IPS DF 6.9 (cell line): Measurements from ENCODE around the gene CHMP3.
"Not testable (repeated sequence)": the region's sequence is repeated elsewhere in the genome, so short reads cannot be mapped to it uniquely, and the experiment has no call there.

Source experiments
- DNase-seq: peaks from one replicate; pipeline ENCODE4 v3.0.0-alpha.2; 2013; ENCODE audit warnings: low read depth, low spot score
- H3K27ac ChIP-seq: one replicate; pipeline ENCODE4 v1.5.1; 2013; ENCODE audit warnings: low read length, control low read depth
- H3K27me3 ChIP-seq: 2 replicates; pipeline ENCODE4 v1.6.1; 2013; ENCODE audit warnings: mild to moderate bottlenecking, low read length; ENCODE audit not compliant: control insufficient read depth, insufficient read depth
- H3K36me3 ChIP-seq: 2 replicates; pipeline ENCODE4 v1.6.1; 2013; ENCODE audit warnings: low read length; ENCODE audit not compliant: control insufficient read depth, insufficient read depth
- H3K4me1 ChIP-seq: 2 replicates; pipeline ENCODE4 v1.6.1; 2013; ENCODE audit warnings: low read length; ENCODE audit not compliant: control insufficient read depth, insufficient read depth
- H3K4me3 ChIP-seq: 2 replicates; pipeline ENCODE4 v1.5.1; 2013; ENCODE audit warnings: mild to moderate bottlenecking, low read length
- H3K9me3 ChIP-seq: 2 replicates; pipeline ENCODE4 v1.6.1; 2013; ENCODE audit warnings: low read length, inconsistent platforms; ENCODE audit not compliant: control insufficient read depth, insufficient read depth
- WGBS: extraction: QIAGEN DNeasy Blood & Tissue Kit; methylation state at CpG from one replicate; pipeline ENCODE4 v1.1.7; 2013; ENCODE audit warnings: mixed read lengths, missing lambda C conversion rate; ENCODE audit not compliant: insufficient read length, insufficient coverage; 5-methylcytosine and 5-hydroxymethylcytosine counted together

CHMP3 gene

GRCh38 chr2:86512034-86512433 lies 51.2 kb downstream of the CHMP3 start:
- Histone ChIP-seq H3K4me3 (no peak overlapping the region), H3K27me3 (no peaks in the 10 kb centered on the region), H3K4me1 (no peaks in the 10 kb centered on the region), H3K9me3 (no peaks in the 10 kb centered on the region), H3K36me3 (no peaks in the 10 kb centered on the region), H3K27ac (no peak overlapping the region)
- WGBS: no CpG with 5 or more reads among the region's 4 CpGs
- DNase-seq: no peak

GRCh38 chr2:86510436-86510933 lies 52.8 kb downstream of the CHMP3 start:
- no CpG with 5 or more reads among the region's 4 CpGs for WGBS
- H3K36me3 ChIP-seq: no peaks in the 10 kb centered on the region
- H3K9me3 ChIP-seq: no peaks in the 10 kb centered on the region
- no peak overlapping the region for H3K4me3 ChIP-seq
- no peak for DNase-seq
- H3K27ac ChIP-seq: no peak overlapping the region
- no peaks in the 10 kb centered on the region for H3K27me3 ChIP-seq
- H3K4me1 ChIP-seq: no peaks in the 10 kb centered on the region

GRCh38 chr2:86507600-86507999 lies 55.6 kb downstream of the CHMP3 start:
- H3K27me3 ChIP-seq: no peaks in the 10 kb centered on the region
- no CpG with 5 or more reads among the region's 7 CpGs for WGBS
- H3K27ac ChIP-seq: no peak overlapping the region
- no peak overlapping the region for H3K4me3 ChIP-seq
- DNase-seq: no peak
- no peaks in the 10 kb centered on the region for H3K36me3 ChIP-seq
- H3K4me1 ChIP-seq: no peaks in the 10 kb centered on the region
- no peaks in the 10 kb centered on the region for H3K9me3 ChIP-seq

GRCh38 chr2:86500325-86501083 lies 62.7 kb downstream of the CHMP3 start:
- Histone ChIP-seq H3K36me3 (peaks cover 4% of the 10 kb centered on the region; the same call in 1 of the 2 replicates), H3K27me3 (no peaks in the 10 kb centered on the region), H3K9me3 (peaks cover 3% of the 10 kb centered on the region; the same call in 1 of the 2 replicates), H3K4me3 (no peak overlapping the region), H3K27ac (no peak overlapping the region), H3K4me1 (no peaks in the 10 kb centered on the region)
- DNase-seq: no peak
- no CpG with 5 or more reads among the region's 2 CpGs for WGBS

- Histone ChIP-seq H3K4me1 (no peaks in the 10 kb centered on the region), H3K9me3 (peaks cover 3% of the 10 kb centered on the region; the same call in 1 of the 2 replicates), H3K27me3 (no peaks in the 10 kb centered on the region), H3K27ac (no peak overlapping the region), H3K4me3 (no peak overlapping the region), H3K36me3 (peaks cover 6% of the 10 kb centered on the region; the same call in 1 of the 2 replicates)
- no peak for DNase-seq
- no CpG with 5 or more reads among the region's 6 CpGs for WGBS
Measured at GRCh38 chr2:86499326-86499725, 63.9 kb downstream of the CHMP3 start.

- Histone ChIP-seq H3K4me3 (no peak overlapping the region), H3K27me3 (no peaks in the 10 kb centered on the region), H3K27ac (no peak overlapping the region), H3K4me1 (no peaks in the 10 kb centered on the region), H3K36me3 (peaks cover 6% of the 10 kb centered on the region; the same call in 1 of the 2 replicates), H3K9me3 (peaks cover 3% of the 10 kb centered on the region; the same call in 1 of the 2 replicates)
- no CpG with 5 or more reads among the region's 3 CpGs for WGBS
- DNase-seq: no peak
Measured at GRCh38 chr2:86498468-86499260, 64.6 kb downstream of the CHMP3 start.

GRCh38 chr2:86496391-86496790 lies 66.9 kb downstream of the CHMP3 start:
- not testable (repeated sequence) for H3K4me3 ChIP-seq, H3K36me3 ChIP-seq, H3K27me3 ChIP-seq, H3K27ac ChIP-seq, H3K4me1 ChIP-seq, DNase-seq, H3K9me3 ChIP-seq
- no CpG with 5 or more reads among the region's 3 CpGs for WGBS

- WGBS: no CpG with 5 or more reads among the region's 1 CpG
- peaks cover 7% of the 10 kb centered on the region; the same call in 1 of the 2 replicates for H3K36me3 ChIP-seq
- H3K4me1 ChIP-seq: no peaks in the 10 kb centered on the region
- no peak overlapping the region for H3K27ac ChIP-seq
- H3K27me3 ChIP-seq: no peaks in the 10 kb centered on the region
- H3K4me3 ChIP-seq: no peak overlapping the region
- H3K9me3 ChIP-seq: no peaks in the 10 kb centered on the region
- no peak for DNase-seq
Measured at GRCh38 chr2:86492048-86492453, 71.2 kb downstream of the CHMP3 start.

GRCh38 chr2:86491088-86491487 lies 72.2 kb downstream of the CHMP3 start:
- peaks cover 7% of the 10 kb centered on the region; the same call in 1 of the 2 replicates for H3K36me3 ChIP-seq

GRCh38 chr2:86490245-86490644 lies 73.0 kb downstream of the CHMP3 start:
- Histone ChIP-seq H3K9me3 (no peaks in the 10 kb centered on the region), H3K4me3 (no peak overlapping the region), H3K4me1 (no peaks in the 10 kb centered on the region), H3K27me3 (no peaks in the 10 kb centered on the region), H3K27ac (no peak overlapping the region), H3K36me3 (peaks cover 12% of the 10 kb centered on the region; the same call in 1 of the 2 replicates)
- DNase-seq: no peak
- no CpG with 5 or more reads among the region's 4 CpGs for WGBS

More at GRCh38 chr2:86491088-86491487, 72.2 kb downstream of the CHMP3 start:
- no peaks in the 10 kb centered on the region for H3K27me3 ChIP-seq
- no peaks in the 10 kb centered on the region for H3K9me3 ChIP-seq
- WGBS: no CpG with 5 or more reads among the region's 4 CpGs
- no peak for DNase-seq
- no peaks in the 10 kb centered on the region for H3K4me1 ChIP-seq
- H3K4me3 ChIP-seq: no peak overlapping the region
- no peak overlapping the region for H3K27ac ChIP-seq
